SK-N-MC (cell line): ENCODE results near the gene ATP4B.

ENCODE experiments used
- EZH2 ChIP-seq: fragments of 200-600 bp; sonication (generic); IDR thresholded peaks from one replicate; pipeline ENCODE4 v1.6.1; 2017; ENCODE audit warnings: antibody characterized with exemption
- FOXP2 ChIP-seq: optimal IDR thresholded peaks from 2 replicates; pipeline ENCODE3; 2011; ENCODE audit warnings: mild to moderate bottlenecking, moderate library complexity; ENCODE audit not compliant: insufficient read depth; ENCODE audit errors: extremely low read length, control extremely low read depth
- POLR2AphosphoS5 ChIP-seq: IDR thresholded peaks from 2 replicates; pipeline ENCODE4 v1.6.1; 2012; ENCODE audit warnings: mild to moderate bottlenecking, low read depth, low read length, borderline replicate concordance

DNA sequence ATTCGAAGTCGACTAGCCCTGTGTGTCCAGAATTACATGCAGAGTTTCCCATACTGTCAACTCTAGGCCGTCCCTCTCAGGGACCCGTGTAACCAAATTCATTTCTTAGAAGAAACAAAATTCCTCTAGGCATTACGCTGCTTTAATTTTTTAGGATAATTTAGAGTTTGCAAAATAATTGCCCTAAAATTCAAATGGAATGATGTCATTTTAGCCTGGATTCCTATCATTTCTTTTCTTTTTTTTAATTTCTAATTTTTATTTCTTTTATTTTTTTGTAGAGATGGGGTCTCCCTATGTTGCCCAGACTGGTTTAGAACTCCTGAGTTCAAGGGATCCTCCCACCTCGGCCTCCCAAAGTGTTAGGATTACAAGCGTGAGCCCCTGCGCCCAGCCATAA, 1.3 kb upstream of the ATP4B start:
- TF ChIP-seq EZH2: no peak
- TF ChIP-seq POLR2AphosphoS5: no peak
- TF ChIP-seq FOXP2: no peak
